SK-N-SH treated with all-trans-retinoic acid at 6 μM for 48 hours (cell line): Measurements from ENCODE around the gene HTT.
A peak's percentile ranks its signal among the peaks of the same experiment; 100 is the strongest.

Source experiments
- ATAC-seq: fragments of 200-7000 bp; cut with Tn5 transposase; 3 replicates; pipeline ENCODE4 v1.9.1; 2020; ENCODE audit warnings: mild to moderate bottlenecking, moderate library complexity
- CSDC2 ChIP-seq: fragments of 250-450 bp; sonication (Bioruptor Pico); IDR thresholded peaks from 2 replicates; pipeline ENCODE4 v1.5.0; 2020; ENCODE audit warnings: mild to moderate bottlenecking, moderate library complexity
- ISL1 ChIP-seq: fragments of 250-450 bp; sonication (Bioruptor Pico); IDR thresholded peaks from 2 replicates; pipeline ENCODE4 v2.1.2; 2022; ENCODE audit warnings: mild to moderate bottlenecking, moderate library complexity
- PATZ1 ChIP-seq: fragments of 250-450 bp; sonication (Bioruptor Pico); IDR thresholded peaks from 2 replicates; pipeline ENCODE4 v1.8.0; 2020; ENCODE audit warnings: mild to moderate bottlenecking, moderate library complexity, borderline replicate concordance
- POU6F1 ChIP-seq: fragments of 250-450 bp; sonication (Bioruptor Pico); IDR thresholded peaks from 2 replicates; pipeline ENCODE4 v1.8.0; 2021; ENCODE audit warnings: low read depth, mild to moderate bottlenecking, moderate library complexity, borderline replicate concordance
- ZFP30 ChIP-seq: fragments of 450-650 bp; formaldehyde crosslinking; IDR thresholded peaks from 2 replicates; pipeline ENCODE4 v1.5.0; 2022; ENCODE audit warnings: mild to moderate bottlenecking, moderate library complexity
- ZNF8 ChIP-seq: fragments of 450-650 bp; formaldehyde crosslinking; IDR thresholded peaks from 2 replicates; pipeline ENCODE4 v1.5.0; 2020; ENCODE audit warnings: mild to moderate bottlenecking, moderate library complexity
- TF ChIP-seq, protein P1 (sequence below): fragments of 250-450 bp; sonication (Bioruptor Pico); IDR thresholded peaks from 2 replicates; pipeline ENCODE4 v1.5.0; 2020; ENCODE audit warnings: mild to moderate bottlenecking, moderate library complexity

The HTT gene

DNA sequence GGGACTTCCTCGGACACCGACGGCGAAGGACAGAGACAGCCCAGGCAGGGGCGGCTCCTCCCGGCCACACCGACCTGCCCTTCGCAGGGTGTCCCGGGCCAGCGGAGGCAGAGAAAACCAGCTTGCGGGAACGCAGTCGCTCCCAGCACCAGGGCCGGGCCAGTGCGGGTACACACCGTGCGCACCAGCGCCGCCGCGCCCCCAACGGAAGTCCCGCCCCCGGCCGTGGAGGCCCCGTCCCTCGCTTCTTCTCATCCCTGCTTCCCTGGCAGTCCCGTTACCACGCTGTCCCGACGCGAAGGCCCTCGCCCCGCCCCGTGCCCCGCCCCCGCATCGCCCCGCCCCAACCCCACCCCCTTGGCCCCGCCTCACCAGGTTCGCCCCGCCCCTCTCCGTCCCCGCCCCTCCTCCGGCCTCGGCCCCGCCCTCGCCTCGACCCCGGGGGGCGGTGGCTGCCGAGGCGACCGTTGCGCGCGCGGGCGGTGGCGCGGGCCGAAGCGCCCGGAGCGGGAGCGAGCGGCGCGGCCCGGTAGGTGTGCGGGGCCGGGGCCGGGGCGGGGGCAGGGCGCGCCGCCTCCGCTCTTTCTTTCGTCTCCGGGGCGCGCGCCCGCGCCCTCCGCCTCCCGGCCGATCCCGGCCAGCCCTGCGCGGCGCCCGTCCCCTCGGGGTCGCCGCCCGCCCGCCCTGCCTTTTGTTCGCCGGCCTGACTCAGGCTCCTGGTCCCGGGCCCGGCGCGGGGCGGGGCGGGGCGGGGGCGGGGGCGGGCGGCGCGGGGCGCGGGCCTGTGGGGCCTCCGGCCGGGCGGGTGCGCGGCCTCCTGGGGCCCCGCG, 218.3 kb downstream of the HTT start, which contains the start of gene RGS12:
RGS12 (plus strand) TSS at position 451 of the 830 bp plus-strand sequence. CDS start 23,150 bp downstream, outside the sequence.
- TF ChIP-seq POU6F1 (no peak), ZNF8 (CRISPR knock-in tag) (no peak), ZFP30 (CRISPR knock-in tag) (no peak), CSDC2 (CRISPR knock-in tag) (no peak), PATZ1 (CRISPR knock-in tag) (no peak; the same call in 1 of the 2 replicates), ISL1 (CRISPR knock-in tag) (no peak)
- TF ChIP-seq, protein P1, sequence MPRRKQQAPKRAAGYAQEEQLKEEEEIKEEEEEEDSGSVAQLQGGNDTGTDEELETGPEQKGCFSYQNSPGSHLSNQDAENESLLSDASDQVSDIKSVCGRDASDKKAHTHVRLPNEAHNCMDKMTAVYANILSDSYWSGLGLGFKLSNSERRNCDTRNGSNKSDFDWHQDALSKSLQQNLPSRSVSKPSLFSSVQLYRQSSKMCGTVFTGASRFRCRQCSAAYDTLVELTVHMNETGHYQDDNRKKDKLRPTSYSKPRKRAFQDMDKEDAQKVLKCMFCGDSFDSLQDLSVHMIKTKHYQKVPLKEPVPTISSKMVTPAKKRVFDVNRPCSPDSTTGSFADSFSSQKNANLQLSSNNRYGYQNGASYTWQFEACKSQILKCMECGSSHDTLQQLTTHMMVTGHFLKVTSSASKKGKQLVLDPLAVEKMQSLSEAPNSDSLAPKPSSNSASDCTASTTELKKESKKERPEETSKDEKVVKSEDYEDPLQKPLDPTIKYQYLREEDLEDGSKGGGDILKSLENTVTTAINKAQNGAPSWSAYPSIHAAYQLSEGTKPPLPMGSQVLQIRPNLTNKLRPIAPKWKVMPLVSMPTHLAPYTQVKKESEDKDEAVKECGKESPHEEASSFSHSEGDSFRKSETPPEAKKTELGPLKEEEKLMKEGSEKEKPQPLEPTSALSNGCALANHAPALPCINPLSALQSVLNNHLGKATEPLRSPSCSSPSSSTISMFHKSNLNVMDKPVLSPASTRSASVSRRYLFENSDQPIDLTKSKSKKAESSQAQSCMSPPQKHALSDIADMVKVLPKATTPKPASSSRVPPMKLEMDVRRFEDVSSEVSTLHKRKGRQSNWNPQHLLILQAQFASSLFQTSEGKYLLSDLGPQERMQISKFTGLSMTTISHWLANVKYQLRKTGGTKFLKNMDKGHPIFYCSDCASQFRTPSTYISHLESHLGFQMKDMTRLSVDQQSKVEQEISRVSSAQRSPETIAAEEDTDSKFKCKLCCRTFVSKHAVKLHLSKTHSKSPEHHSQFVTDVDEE = no peak

More for the DNA sequence above, 218.3 kb downstream of the HTT start, which contains the start of gene RGS12:
- peak; percentile 96 for ATAC-seq
